Colonic mucosa (tissue), 4 donors: ENCODE results near the gene PELO. TPM values are rescaled to one million over a fixed set of nuclear protein-coding genes. Genes with fewer than 3 reads are reported as not detected.
A peak's percentile ranks its signal among the peaks of the same experiment; 100 is the strongest.

ENCODE experiments used
- DNase-seq: peaks from one replicate; pipeline ENCODE4 v3.0.0-alpha.2; 2020
- H3K27ac ChIP-seq: fragments of 200-600 bp; one replicate; pipeline ENCODE4 v1.8.0; 2021
- H3K27me3 ChIP-seq: fragments of 200-600 bp; one replicate; pipeline ENCODE4 v1.8.0; 2021
- H3K36me3 ChIP-seq: fragments of 200-600 bp; one replicate; pipeline ENCODE4 v1.8.0; 2021
- H3K4me1 ChIP-seq: fragments of 200-600 bp; one replicate; pipeline ENCODE4 v1.8.0; 2021; ENCODE audit warnings: mild to moderate bottlenecking
- H3K4me3 ChIP-seq: fragments of 200-600 bp; one replicate; pipeline ENCODE4 v1.8.0; 2021
- H3K9ac ChIP-seq, 2 donors: one replicate each; pipeline ENCODE4 v1.7.0; 2013; ENCODE audit warnings: control low read depth in 2 of 2, low read depth in 2 of 2, low read length in 2 of 2
- H3K9me3 ChIP-seq: fragments of 200-600 bp; one replicate; pipeline ENCODE4 v1.8.0; 2021
- intact Hi-C: fragments of 100-400 bp; cut with DNase I; formaldehyde crosslinking; loops from one replicate; pipeline ENCODE4 v1.14.1; 2022
- total RNA-seq, 2 donors: library from RNA; stranded (reverse); fragmentation: NEBNext Ultra II Directional in 1 of 2; extraction: Animal tissue kit (Norgen Biotek cat#: 25700) in 1 of 2; gene quantifications; one replicate each; pipeline ENCODE4 v1.2.1, GENCODE V29; 2021
- TF ChIP-seq, protein P1 (sequence below): fragments of 200-600 bp; IDR thresholded peaks from one replicate; pipeline ENCODE4 v1.8.0; 2022; ENCODE audit warnings: antibody characterized with exemption, mild to moderate bottlenecking
- donor health status: healthy.
- donor health status: DM: no; HTN: no; CAD: no.
- donor health status: DM: no; HTN: no; CAD: no.

Gene PELO
- total RNA-seq, 2 donors from 2014 or later: 15.2 to 24.7 TPM

DNA sequence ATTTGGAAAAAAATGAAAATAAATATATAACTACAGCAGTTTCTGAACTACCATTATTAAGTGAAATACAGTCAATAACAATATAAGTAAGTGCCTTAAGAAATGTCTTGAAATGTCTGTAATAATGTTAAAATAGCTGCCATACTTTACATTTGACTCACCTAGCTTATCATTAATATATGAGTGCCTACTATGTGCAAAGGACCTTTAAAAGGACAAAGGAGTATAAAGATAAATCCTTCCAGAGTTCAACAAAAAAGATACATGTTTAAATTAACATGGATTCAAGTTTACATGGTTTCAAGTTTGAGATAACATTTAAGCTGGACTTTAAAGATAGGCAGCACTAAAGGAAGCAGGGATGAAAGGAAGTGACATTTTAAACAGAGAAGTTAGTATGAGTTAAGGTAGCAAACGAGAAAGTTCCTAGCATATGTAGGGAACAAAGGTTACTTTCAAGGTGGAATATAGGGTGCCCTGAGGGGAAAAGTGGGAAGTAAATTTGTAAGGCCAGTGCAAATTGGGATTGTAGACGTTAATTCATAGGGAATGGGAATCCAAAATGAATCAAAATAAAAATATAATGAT is 8.9 kb downstream of the PELO start:
- Histone ChIP-seq H3K27me3 (no peaks in the 10 kb centered on the region), H3K9ac (no peak overlapping the region), H3K27ac (no peak overlapping the region), H3K36me3 (no peaks in the 10 kb centered on the region), H3K4me3 (no peak overlapping the region), H3K4me1 (no peaks in the 10 kb centered on the region), H3K9me3 (no peaks in the 10 kb centered on the region)
- DNase-seq: no peak
- intact Hi-C loops: loop anchor here (5.0 kb wide), 1 partner anchor 101 kb away; no protein-coding TSS in a partner anchor
- TF ChIP-seq, protein P1, sequence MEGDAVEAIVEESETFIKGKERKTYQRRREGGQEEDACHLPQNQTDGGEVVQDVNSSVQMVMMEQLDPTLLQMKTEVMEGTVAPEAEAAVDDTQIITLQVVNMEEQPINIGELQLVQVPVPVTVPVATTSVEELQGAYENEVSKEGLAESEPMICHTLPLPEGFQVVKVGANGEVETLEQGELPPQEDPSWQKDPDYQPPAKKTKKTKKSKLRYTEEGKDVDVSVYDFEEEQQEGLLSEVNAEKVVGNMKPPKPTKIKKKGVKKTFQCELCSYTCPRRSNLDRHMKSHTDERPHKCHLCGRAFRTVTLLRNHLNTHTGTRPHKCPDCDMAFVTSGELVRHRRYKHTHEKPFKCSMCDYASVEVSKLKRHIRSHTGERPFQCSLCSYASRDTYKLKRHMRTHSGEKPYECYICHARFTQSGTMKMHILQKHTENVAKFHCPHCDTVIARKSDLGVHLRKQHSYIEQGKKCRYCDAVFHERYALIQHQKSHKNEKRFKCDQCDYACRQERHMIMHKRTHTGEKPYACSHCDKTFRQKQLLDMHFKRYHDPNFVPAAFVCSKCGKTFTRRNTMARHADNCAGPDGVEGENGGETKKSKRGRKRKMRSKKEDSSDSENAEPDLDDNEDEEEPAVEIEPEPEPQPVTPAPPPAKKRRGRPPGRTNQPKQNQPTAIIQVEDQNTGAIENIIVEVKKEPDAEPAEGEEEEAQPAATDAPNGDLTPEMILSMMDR: no peak

DNA sequence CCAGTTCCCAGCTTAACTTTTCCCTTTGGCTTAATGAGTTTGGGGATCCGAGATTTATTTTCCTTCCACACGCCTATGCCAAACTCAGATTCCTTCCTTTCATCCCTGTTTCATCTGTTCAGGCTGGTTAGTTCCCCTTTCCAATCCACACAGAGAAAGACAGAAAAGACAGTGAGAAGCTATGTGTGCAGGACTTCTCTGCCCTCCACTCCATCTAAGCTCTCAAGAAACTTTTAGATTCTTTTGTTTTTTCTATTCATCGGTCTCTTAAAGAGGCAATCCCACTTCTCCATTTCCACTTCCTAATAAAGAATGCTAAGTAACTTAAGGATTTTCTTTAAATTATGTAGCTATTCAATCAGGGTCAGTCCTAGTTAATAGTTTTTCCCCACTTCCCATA is 11.2 kb downstream of the PELO start:
- peaks cover 6% of the 10 kb centered on the region for H3K4me1 ChIP-seq
- H3K9me3 ChIP-seq: no peaks in the 10 kb centered on the region
- H3K36me3 ChIP-seq: no peaks in the 10 kb centered on the region

DNA sequence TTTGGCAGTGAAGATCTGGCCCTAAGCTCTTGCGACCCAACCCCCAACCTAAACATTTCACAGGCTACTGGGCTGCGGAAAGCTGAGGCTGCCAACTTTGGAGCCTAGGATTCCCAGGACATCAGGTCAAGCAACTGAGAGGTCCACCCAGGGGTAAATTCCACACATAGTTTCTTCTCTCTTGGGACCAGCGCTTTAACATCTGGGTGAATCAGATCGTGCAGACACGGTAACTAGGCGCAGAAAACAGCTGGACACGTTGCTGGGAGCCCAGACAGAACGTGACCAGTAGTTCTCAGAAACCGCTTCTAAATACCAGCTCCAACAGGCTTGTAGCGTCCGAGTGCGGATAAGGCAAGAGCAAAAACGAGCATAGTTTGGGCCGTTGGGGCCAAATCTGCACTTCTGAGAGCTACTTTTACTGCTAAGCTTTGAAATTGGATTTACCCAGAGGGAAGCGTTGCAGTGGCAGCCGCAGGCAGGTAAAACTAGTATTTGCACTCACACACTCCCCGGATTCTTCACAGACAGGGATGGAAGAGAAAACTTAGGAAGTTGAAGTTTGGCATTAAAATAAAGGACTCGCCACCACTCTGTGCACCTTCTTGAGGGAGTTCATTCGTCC is 11.8 kb downstream of the PELO start:
- peak overlapping the region; percentile 71 for H3K4me3 ChIP-seq
- no peaks in the 10 kb centered on the region for H3K9me3 ChIP-seq
- peak overlapping the region; percentile 95 for H3K27ac ChIP-seq
- peak overlapping the region; percentile 61 to 99 for H3K9ac ChIP-seq
- TF ChIP-seq, protein P1: no peak
- H3K27me3 ChIP-seq: no peaks in the 10 kb centered on the region
- peak; percentile 59 for DNase-seq
- H3K4me1 ChIP-seq: peaks cover 6% of the 10 kb centered on the region
- intact Hi-C loops: loop anchor here (5.0 kb wide), 1 partner anchor 98 kb away; no protein-coding TSS in a partner anchor
- no peaks in the 10 kb centered on the region for H3K36me3 ChIP-seq

More for the DNA sequence above, 11.2 kb downstream of the PELO start:
- peak overlapping the region; percentile 71 for H3K4me3 ChIP-seq
- DNase-seq: no peak
- peak overlapping the region in 1 of 2 donors; percentile 99 for H3K9ac ChIP-seq
- no peaks in the 10 kb centered on the region for H3K27me3 ChIP-seq
- TF ChIP-seq, protein P1: no peak
- peak overlapping the region; percentile 95 for H3K27ac ChIP-seq
- intact Hi-C loops: loop anchor here (5.0 kb wide), 1 partner anchor 98 kb away; no protein-coding TSS in a partner anchor

DNA sequence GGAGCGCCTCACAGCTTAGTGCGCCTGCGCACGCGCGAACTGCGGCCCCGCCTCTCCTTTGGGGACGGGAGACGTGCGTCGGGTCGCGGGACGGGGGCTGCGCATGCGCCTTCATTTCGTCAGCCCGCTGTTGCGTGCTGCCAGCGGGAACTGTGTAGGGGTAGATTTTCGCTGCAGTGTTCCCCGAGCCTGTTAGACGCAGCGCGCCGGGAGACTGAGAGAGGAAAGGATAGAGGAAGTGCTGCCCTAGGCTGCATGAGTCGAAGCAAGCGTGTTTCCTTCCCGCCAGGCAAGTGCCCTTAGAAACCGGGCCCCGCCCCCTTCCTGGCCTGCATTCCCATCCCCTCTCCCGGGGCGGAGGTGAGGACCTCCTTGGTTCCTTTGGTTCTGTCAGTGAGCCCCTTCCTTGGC is 12.3 kb downstream of the PELO start:
- TF ChIP-seq, protein P1: no peak
- no peaks in the 10 kb centered on the region for H3K9me3 ChIP-seq
- peaks cover 6% of the 10 kb centered on the region for H3K4me1 ChIP-seq
- H3K27ac ChIP-seq: peak overlapping the region; percentile 95
- H3K36me3 ChIP-seq: no peaks in the 10 kb centered on the region
- peak overlapping the region; percentile 75 to 99 for H3K9ac ChIP-seq
- H3K27me3 ChIP-seq: no peaks in the 10 kb centered on the region
- H3K4me3 ChIP-seq: peak overlapping the region; percentile 71
- DNase-seq: peak; percentile 98
- intact Hi-C loops: loop anchor here (5.0 kb wide), 1 partner anchor 97 kb away; no protein-coding TSS in a partner anchor

DNA sequence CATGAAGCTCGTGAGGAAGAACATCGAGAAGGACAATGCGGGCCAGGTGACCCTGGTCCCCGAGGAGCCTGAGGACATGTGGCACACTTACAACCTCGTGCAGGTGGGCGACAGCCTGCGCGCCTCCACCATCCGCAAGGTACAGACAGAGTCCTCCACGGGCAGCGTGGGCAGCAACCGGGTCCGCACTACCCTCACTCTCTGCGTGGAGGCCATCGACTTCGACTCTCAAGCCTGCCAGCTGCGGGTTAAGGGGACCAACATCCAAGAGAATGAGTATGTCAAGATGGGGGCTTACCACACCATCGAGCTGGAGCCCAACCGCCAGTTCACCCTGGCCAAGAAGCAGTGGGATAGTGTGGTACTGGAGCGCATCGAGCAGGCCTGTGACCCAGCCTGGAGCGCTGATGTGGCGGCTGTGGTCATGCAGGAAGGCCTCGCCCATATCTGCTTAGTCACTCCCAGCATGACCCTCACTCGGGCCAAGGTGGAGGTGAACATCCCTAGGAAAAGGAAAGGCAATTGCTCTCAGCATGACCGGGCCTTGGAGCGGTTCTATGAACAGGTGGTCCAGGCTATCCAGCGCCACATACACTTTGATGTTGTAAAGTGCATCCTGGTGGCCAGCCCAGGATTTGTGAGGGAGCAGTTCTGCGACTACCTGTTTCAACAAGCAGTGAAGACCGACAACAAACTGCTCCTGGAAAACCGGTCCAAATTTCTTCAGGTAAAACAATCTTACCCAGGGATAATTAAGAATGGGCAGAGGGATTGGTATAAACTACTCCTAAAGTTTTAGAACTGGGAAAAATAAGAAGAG is 12.9 kb downstream of the PELO start:
- intact Hi-C loops: no loop called here
- no peaks in the 10 kb centered on the region for H3K27me3 ChIP-seq
- H3K9me3 ChIP-seq: no peaks in the 10 kb centered on the region
- H3K9ac ChIP-seq: peak overlapping the region; percentile 75 to 99
- peaks cover 6% of the 10 kb centered on the region for H3K4me1 ChIP-seq
- DNase-seq: peak; percentile 72
- TF ChIP-seq, protein P1: peak; percentile 10
- peak overlapping the region; percentile 71 for H3K4me3 ChIP-seq
- peak overlapping the region; percentile 95 for H3K27ac ChIP-seq
- no peaks in the 10 kb centered on the region for H3K36me3 ChIP-seq
